Upper lobe of left lung (tissue), 6 donors: ENCODE measurements around the gene BCKDHA. TPM values are rescaled to one million over a fixed set of nuclear protein-coding genes. Genes with fewer than 3 reads are reported as not detected.
A peak's percentile ranks its signal among the peaks of the same experiment; 100 is the strongest.

Experiments used
- ATAC-seq, 2 donors: fragments of 200-7000 bp; cut with Tn5 transposase; one replicate each; pipeline ENCODE4 v1.9.1; 2022; ENCODE audit warnings: mild to moderate bottlenecking in 2 of 2, moderate library complexity in 2 of 2; ENCODE audit not compliant: low FRiP score in 2 of 2
- DNase-seq, 2 donors: peaks; one replicate each; pipeline ENCODE4 v3.0.0-alpha.2; 2019 to 2020
- H3K27ac ChIP-seq, 4 donors: fragments of 200-600 bp; sonication (generic); one replicate each; pipeline ENCODE4 v1.5.1; 2016 to 2019
- H3K27me3 ChIP-seq, 4 donors: fragments of 200-600 bp; sonication (generic); one replicate each; pipeline ENCODE4 v1.5.1; 2017 to 2019
- H3K36me3 ChIP-seq, 4 donors: fragments of 200-600 bp; sonication (generic); one replicate each; pipeline ENCODE4 v1.5.1; 2016 to 2019
- H3K4me1 ChIP-seq, 4 donors: fragments of 200-600 bp; sonication (generic); one replicate each; pipeline ENCODE4 v1.5.1; 2018 to 2019
- H3K4me3 ChIP-seq, 4 donors: fragments of 200-600 bp; sonication (generic); one replicate each; pipeline ENCODE4 v1.5.1; 2017 to 2019; ENCODE audit warnings: mild to moderate bottlenecking in 2 of 4, moderate library complexity in 1 of 4
- H3K9me3 ChIP-seq, 4 donors: fragments of 200-600 bp; sonication (generic); one replicate each; pipeline ENCODE4 v1.5.1; 2018 to 2019
- EP300 ChIP-seq, 4 donors: sonication (generic); formaldehyde crosslinking; IDR thresholded peaks; one replicate each; pipeline ENCODE4 v1.5.1; 2017; ENCODE audit warnings: antibody characterized with exemption in 4 of 4, control low read depth in 2 of 4
- POLR2A ChIP-seq, 4 donors: fragments of 450-650 bp; IDR thresholded peaks; one replicate each; pipeline ENCODE4 v1.5.1; 2016 to 2017; ENCODE audit warnings: antibody characterized with exemption in 4 of 4, mild to moderate bottlenecking in 2 of 4
- POLR2AphosphoS5 ChIP-seq, 2 donors: sonication (generic); formaldehyde crosslinking; IDR thresholded peaks; one replicate each; pipeline ENCODE4 v1.5.1; 2017; ENCODE audit warnings: antibody characterized with exemption in 2 of 2
- WGBS, 2 donors: methylation state at CpG; one replicate each; pipeline ENCODE4 v1.1.5; 2017 to 2018; 5-methylcytosine and 5-hydroxymethylcytosine counted together
- total RNA-seq, 6 donors: library from RNA; depleted of rRNA in 4 of 6; stranded (reverse); fragments of >200 nt in 4 of 6; gene quantifications; one replicate each; pipeline versions ENCODE4 v1.1.0 to v1.2.1, GENCODE V29; 2016 to 2021
- TF ChIP-seq, protein P1 (sequence below), 6 experiments: fragments of 450-650 bp in 4 of 6; fragments of 200-600 bp in 2 of 6; sonication (generic) in 2 of 6; IDR thresholded peaks; one replicate each; pipeline ENCODE4 v1.5.1; 2016 to 2019; ENCODE audit warnings: antibody characterized with exemption in 6 of 6
- donor health status: DM: no; HTN: no; CAD: no; lungs with moderate emphysema.
- donor health status: DM: no; HTN: yes; CAD: no; lungs with severe emphysema.

BCKDHA gene
- total RNA-seq, 6 donors from 2014 or later = 28.4 to 71.7 (median 63.3) TPM

DNA sequence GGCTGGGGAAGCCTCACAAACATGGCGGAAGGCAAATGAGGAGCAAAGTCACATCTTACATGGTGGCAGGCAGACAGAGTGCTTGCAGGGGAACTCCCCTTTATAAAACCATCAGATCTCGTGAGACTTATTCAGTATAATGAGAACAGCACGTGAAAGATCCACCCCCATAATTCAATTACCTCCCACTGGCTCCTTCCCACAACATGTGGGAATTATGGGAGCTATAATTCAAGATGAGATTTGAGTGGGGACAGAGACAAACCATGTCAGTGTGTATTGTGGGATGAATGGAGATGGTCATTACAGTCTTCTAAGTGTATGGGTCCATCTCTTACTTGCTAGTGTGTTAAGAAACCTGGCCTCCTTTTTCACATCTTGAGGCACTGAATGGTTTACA, 4.4 kb downstream of the BCKDHA start:
- WGBS, 2 donors = 87 to 91% methylated on average over 3 of the region's 3 CpGs
- Histone ChIP-seq H3K36me3 (peaks cover 0 to 14% (median 2%) of the 10 kb centered on the region in 4 donors), H3K27ac (peak overlapping the region in 2 of 4 donors; percentile 36 to 63), H3K9me3 (no peaks in the 10 kb centered on the region), H3K4me1 (peaks cover 37 to 65% (median 47%) of the 10 kb centered on the region in 4 donors), H3K4me3 (no peak overlapping the region), H3K27me3 (no peaks in the 10 kb centered on the region)
- TF ChIP-seq POLR2AphosphoS5 (IDR thresholded peaks at IDR 0.05) = no peak
- no peak for TF ChIP-seq POLR2A (IDR thresholded peaks at IDR 0.05)
- TF ChIP-seq EP300 (IDR thresholded peaks at IDR 0.05) = no peak
- no peak for DNase-seq
- ATAC-seq = no peak

DNA sequence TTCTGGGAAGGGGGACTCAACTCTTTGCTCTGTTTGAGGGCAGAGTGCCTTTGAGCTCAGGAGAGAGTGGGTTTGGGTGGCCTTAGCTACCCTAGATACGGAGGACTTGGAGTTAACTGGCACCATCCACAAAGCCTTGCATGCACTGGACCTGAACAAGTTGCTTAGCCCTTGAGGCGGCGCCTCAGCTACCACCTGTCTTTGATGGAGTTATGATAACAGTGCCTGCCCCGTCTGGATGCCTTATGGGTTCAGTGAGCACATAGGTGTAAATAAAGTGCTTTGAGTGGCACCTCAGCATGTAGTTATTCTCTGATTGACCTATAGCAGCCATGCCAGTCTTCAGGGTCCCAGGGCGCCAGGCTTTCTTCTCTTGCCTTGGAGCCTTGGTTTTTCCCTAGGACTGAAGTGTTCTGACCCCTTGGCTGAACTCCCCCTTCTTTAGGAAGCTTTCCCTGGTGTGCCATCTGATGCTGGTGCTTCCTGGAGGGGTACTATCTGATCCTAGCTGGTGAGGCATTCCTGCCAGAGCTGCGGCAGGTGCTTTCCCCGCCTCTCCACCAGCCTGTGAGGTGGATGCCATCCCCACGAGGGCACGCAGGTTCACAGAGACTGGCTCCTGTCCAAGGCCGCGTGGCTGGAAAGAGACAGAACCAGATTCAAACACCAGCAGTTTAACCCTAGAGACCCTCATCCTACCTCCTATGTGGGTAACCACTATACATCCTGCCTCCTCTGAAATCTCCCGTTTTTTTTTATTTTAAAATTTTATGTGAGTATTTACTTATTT, 5.8 kb downstream of the BCKDHA start:
- H3K27ac ChIP-seq = peak overlapping the region; percentile 24 to 63 (median 40)
- peaks cover 0 to 14% (median 2%) of the 10 kb centered on the region in 4 donors for H3K36me3 ChIP-seq
- DNase-seq (no peak), ATAC-seq (no peak)
- no peak overlapping the region for H3K4me3 ChIP-seq
- no peaks in the 10 kb centered on the region for H3K27me3 ChIP-seq
- 64 to 72% methylated on average over 11 to 12 of the region's 12 CpGs for WGBS, 2 donors
- H3K4me1 ChIP-seq = peaks cover 47 to 72% (median 56%) of the 10 kb centered on the region in 4 donors
- TF ChIP-seq POLR2A (IDR thresholded peaks at IDR 0.05) (no peak), EP300 (IDR thresholded peaks at IDR 0.05) (no peak), POLR2AphosphoS5 (IDR thresholded peaks at IDR 0.05) (no peak)
- TF ChIP-seq, protein P1, sequence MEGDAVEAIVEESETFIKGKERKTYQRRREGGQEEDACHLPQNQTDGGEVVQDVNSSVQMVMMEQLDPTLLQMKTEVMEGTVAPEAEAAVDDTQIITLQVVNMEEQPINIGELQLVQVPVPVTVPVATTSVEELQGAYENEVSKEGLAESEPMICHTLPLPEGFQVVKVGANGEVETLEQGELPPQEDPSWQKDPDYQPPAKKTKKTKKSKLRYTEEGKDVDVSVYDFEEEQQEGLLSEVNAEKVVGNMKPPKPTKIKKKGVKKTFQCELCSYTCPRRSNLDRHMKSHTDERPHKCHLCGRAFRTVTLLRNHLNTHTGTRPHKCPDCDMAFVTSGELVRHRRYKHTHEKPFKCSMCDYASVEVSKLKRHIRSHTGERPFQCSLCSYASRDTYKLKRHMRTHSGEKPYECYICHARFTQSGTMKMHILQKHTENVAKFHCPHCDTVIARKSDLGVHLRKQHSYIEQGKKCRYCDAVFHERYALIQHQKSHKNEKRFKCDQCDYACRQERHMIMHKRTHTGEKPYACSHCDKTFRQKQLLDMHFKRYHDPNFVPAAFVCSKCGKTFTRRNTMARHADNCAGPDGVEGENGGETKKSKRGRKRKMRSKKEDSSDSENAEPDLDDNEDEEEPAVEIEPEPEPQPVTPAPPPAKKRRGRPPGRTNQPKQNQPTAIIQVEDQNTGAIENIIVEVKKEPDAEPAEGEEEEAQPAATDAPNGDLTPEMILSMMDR (IDR thresholded peaks at IDR 0.05) = no peak
- no peaks in the 10 kb centered on the region for H3K9me3 ChIP-seq

DNA sequence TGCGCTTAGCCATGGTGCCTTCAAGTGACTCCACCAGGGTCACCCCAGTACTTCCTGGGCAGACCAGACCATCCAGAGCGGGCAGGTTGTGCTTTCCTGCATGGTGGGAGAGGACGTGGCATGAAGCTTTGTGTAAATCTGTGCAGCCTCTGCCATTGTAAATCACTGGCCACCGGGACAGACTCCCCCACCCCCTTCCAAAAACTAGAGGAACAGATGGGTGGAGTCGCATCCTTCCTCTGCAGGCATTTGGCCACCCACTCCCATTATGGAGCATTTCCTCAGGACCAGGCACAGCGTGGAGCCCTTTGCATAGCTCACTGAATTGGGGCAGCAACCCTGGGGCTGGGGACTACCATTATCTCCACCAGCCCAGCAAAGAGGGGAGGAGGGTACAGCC, 8.2 kb downstream of the BCKDHA start:
- DNase-seq (no peak), ATAC-seq (no peak)
- WGBS, 2 donors = 66 to 69% methylated on average over 6 of the region's 6 CpGs
- Histone ChIP-seq H3K9me3 (no peaks in the 10 kb centered on the region), H3K4me3 (no peak overlapping the region), H3K36me3 (peaks cover 0 to 14% (median 2%) of the 10 kb centered on the region in 4 donors), H3K27me3 (no peaks in the 10 kb centered on the region), H3K27ac (peak overlapping the region; percentile 69 to 92 (median 83)), H3K4me1 (peaks cover 58 to 83% (median 64%) of the 10 kb centered on the region in 4 donors)
- TF ChIP-seq POLR2AphosphoS5 (IDR thresholded peaks at IDR 0.05) = peak in 1 of 2 donors; percentile 33
- no peak for TF ChIP-seq EP300 (IDR thresholded peaks at IDR 0.05)
- TF ChIP-seq, protein P1 (IDR thresholded peaks at IDR 0.05) = no peak
- TF ChIP-seq POLR2A (IDR thresholded peaks at IDR 0.05) = no peak

DNA sequence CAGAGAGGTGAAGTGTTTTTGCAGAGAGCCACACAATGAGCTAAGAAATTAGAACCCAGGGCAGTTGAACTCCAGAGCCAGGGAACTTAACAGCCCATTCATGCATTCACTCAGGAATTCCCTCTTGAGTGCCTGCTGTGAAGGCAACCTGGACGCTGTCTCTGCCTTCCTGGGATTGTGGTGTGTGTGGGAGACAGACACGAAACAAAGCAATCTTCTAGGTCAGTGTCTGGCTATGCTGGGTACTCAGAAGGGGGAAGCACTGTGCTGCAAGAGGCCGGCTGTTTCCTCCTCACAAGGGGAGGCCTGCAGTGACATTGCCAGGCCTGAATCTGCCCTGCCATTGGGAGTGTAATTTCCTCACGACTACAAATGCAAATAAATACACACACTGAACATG, 9.7 kb downstream of the BCKDHA start:
- H3K4me1 ChIP-seq = peaks cover 66 to 83% (median 75%) of the 10 kb centered on the region in 4 donors
- H3K27ac ChIP-seq = peak overlapping the region; percentile 69 to 92 (median 83)
- TF ChIP-seq POLR2AphosphoS5 (IDR thresholded peaks at IDR 0.05) = no peak
- TF ChIP-seq EP300 (IDR thresholded peaks at IDR 0.05) = no peak
- TF ChIP-seq, protein P1 (IDR thresholded peaks at IDR 0.05) = peak in 1 of 6 experiments; percentile 23
- TF ChIP-seq POLR2A (IDR thresholded peaks at IDR 0.05) = peak in 1 of 4 donors; percentile 8
- no peaks in the 10 kb centered on the region for H3K9me3 ChIP-seq
- WGBS, 2 donors = 17 to 18% methylated on average over 1 to 4 of the region's 4 CpGs
- no peak overlapping the region for H3K4me3 ChIP-seq
- ATAC-seq (peak; percentile 58 to 59), DNase-seq (no peak)
- no peaks in the 10 kb centered on the region for H3K27me3 ChIP-seq
- H3K36me3 ChIP-seq = peaks cover 0 to 23% (median 2%) of the 10 kb centered on the region in 4 donors

GRCh38 chr19:41408256-41408655, 10.6 kb downstream of the BCKDHA start:
- TF ChIP-seq, protein P1 (IDR thresholded peaks at IDR 0.05) = no peak
- TF ChIP-seq POLR2AphosphoS5 (IDR thresholded peaks at IDR 0.05) (no peak), EP300 (IDR thresholded peaks at IDR 0.05) (no peak), POLR2A (IDR thresholded peaks at IDR 0.05) (no peak)
- DNase-seq (peak in 1 of 2 donors; percentile 72), ATAC-seq (no peak)
- 65 to 93% methylated on average over 4 of the region's 4 CpGs for WGBS, 2 donors
- peak overlapping the region; percentile 81 to 92 (median 84) for H3K27ac ChIP-seq
- H3K4me1 ChIP-seq = peaks cover 62 to 85% (median 79%) of the 10 kb centered on the region in 4 donors
- no peaks in the 10 kb centered on the region for H3K27me3 ChIP-seq
- H3K36me3 ChIP-seq = peaks cover 0 to 17% (median 4%) of the 10 kb centered on the region in 4 donors
- no peak overlapping the region for H3K4me3 ChIP-seq
- no peaks in the 10 kb centered on the region for H3K9me3 ChIP-seq
